ENCODE measurements around the gene SLC25A6.
"Not testable (repeated sequence)": the region's sequence is repeated elsewhere in the genome, so short reads cannot be mapped to it uniquely, and the experiment has no call there.

SLC25A6 gene

GRCh38 chrX:1412551-1413161 lies 20.7 kb upstream of the SLC25A6 start:
- DNase-seq, result peak; percentile 57

GRCh38 chrX:1411326-1411725 lies 19.4 kb upstream of the SLC25A6 start:
- DNase-seq, result peak; percentile 58

GRCh38 chrX:1407035-1407434 lies 15.1 kb upstream of the SLC25A6 start:
- no peak for DNase-seq

- not testable (repeated sequence) for DNase-seq
These were observed 13.9 kb upstream of the SLC25A6 start for GRCh38 chrX:1405769-1406168.

- DNase-seq, result not testable (repeated sequence)
These were observed 12.0 kb upstream of the SLC25A6 start for GRCh38 chrX:1403867-1404266.

GRCh38 chrX:1403228-1403627 lies 11.3 kb upstream of the SLC25A6 start:
- peak; percentile 47 for DNase-seq

- peak; percentile 61 for DNase-seq
These were observed 9.9 kb upstream of the SLC25A6 start for GRCh38 chrX:1401611-1402430.

- peak; percentile 59 for DNase-seq
These were observed 9.0 kb upstream of the SLC25A6 start for GRCh38 chrX:1400742-1401471.

GRCh38 chrX:1400049-1400448 lies 8.1 kb upstream of the SLC25A6 start:
- peak; percentile 57 for DNase-seq

GRCh38 chrX:1398431-1399340 lies 6.8 kb upstream of the SLC25A6 start:
- DNase-seq, result peak; percentile 59

GRCh38 chrX:1397441-1398270 lies 5.7 kb upstream of the SLC25A6 start:
- peak; percentile 49 for DNase-seq

GRCh38 chrX:1397001-1397400 lies 5.1 kb upstream of the SLC25A6 start:
- peak; percentile 60 for DNase-seq

GRCh38 chrX:1395646-1396216 lies 3.8 kb upstream of the SLC25A6 start:
- DNase-seq, result no peak

- peak; percentile 61 for DNase-seq
These were observed 3.0 kb upstream of the SLC25A6 start for GRCh38 chrX:1394731-1395501.

- DNase-seq, result no peak
These were observed 2.1 kb upstream of the SLC25A6 start for GRCh38 chrX:1393871-1394615.

GRCh38 chrX:1392376-1393068 lies 609 bp upstream of the SLC25A6 start:
- DNase-seq, result no peak

GRCh38 chrX:1391370-1391706 lies 575 bp downstream of the SLC25A6 start:
- peak; percentile 97 for DNase-seq

- DNase-seq, result no peak
These were observed 1.1 kb downstream of the SLC25A6 start for GRCh38 chrX:1390621-1391369.

- DNase-seq, result peak; percentile 52
These were observed 2.0 kb downstream of the SLC25A6 start for GRCh38 chrX:1389993-1390285.

Data from activated effector memory CD4-positive, alpha-beta T cell treated with anti-CD3 and anti-CD28 coated beads, Interleukin-2, amount 50 U/mL, for 16 hours (primary cell).